Measurements from ENCODE around the gene CTLA4.

The CTLA4 gene

GRCh38 chr2:203840655-203841205, 26.8 kb upstream of the CTLA4 start:
- H3K27ac ChIP-seq (ENCODE audit: low read depth, low read length, poor library complexity, severe bottlenecking): no peak overlapping the region
- no peak for TF ChIP-seq CTCF (IDR thresholded peaks at IDR 0.05; ENCODE audit: low read length)
- TF ChIP-seq EZH2 (IDR thresholded peaks at IDR 0.05; ENCODE audit: borderline replicate concordance, low read length): no peak

GRCh38 chr2:203841654-203842053, 25.9 kb upstream of the CTLA4 start:
- H3F3A ChIP-seq (ENCODE audit: insufficient read depth, low read length): no peaks in the 10 kb centered on the region
- H3K9ac ChIP-seq (ENCODE audit: low read length): no peak overlapping the region
- no peaks in the 10 kb centered on the region for H3K27me3 ChIP-seq (ENCODE audit: insufficient read depth, low read length)
- H3K4me1 ChIP-seq (ENCODE audit: insufficient read depth, low read length, severe bottlenecking): no peaks in the 10 kb centered on the region
- H3K36me3 ChIP-seq (ENCODE audit: insufficient read depth, low read length): no peaks in the 10 kb centered on the region
- H3K4me3 ChIP-seq (ENCODE audit: low read depth, low read length, poor library complexity, severe bottlenecking): no peak overlapping the region
- H3K9me3 ChIP-seq (ENCODE audit: low read length): no peaks in the 10 kb centered on the region
- H4K20me1 ChIP-seq (ENCODE audit: insufficient read depth, low read length): no peaks in the 10 kb centered on the region
- no peak overlapping the region for H2AFZ ChIP-seq (ENCODE audit: low read length)
- H3K4me2 ChIP-seq (ENCODE audit: low read length): no peak overlapping the region
- no peak for TF ChIP-seq CTCF (IDR thresholded peaks at IDR 0.05; ENCODE audit: low read length)
- no peak for TF ChIP-seq EZH2 (IDR thresholded peaks at IDR 0.05; ENCODE audit: borderline replicate concordance, low read length)
- H3K27ac ChIP-seq (ENCODE audit: low read depth, low read length, poor library complexity, severe bottlenecking): no peak overlapping the region
- no peaks in the 10 kb centered on the region for H3K9me2 ChIP-seq (ENCODE audit: low read depth, low read length)
- no peaks in the 10 kb centered on the region for H3K79me2 ChIP-seq (ENCODE audit: insufficient read depth, low read length)

More at GRCh38 chr2:203840655-203841205, 26.8 kb upstream of the CTLA4 start:
- no peak overlapping the region for H2AFZ ChIP-seq (ENCODE audit: low read length)
- no peaks in the 10 kb centered on the region for H3K4me1 ChIP-seq (ENCODE audit: insufficient read depth, low read length, severe bottlenecking)
- H3K9me3 ChIP-seq (ENCODE audit: low read length): no peaks in the 10 kb centered on the region
- H4K20me1 ChIP-seq (ENCODE audit: insufficient read depth, low read length): no peaks in the 10 kb centered on the region
- no peaks in the 10 kb centered on the region for H3K79me2 ChIP-seq (ENCODE audit: insufficient read depth, low read length)
- H3K4me3 ChIP-seq (ENCODE audit: low read depth, low read length, poor library complexity, severe bottlenecking): no peak overlapping the region
- H3K36me3 ChIP-seq (ENCODE audit: insufficient read depth, low read length): no peaks in the 10 kb centered on the region
- H3K9ac ChIP-seq (ENCODE audit: low read length): no peak overlapping the region
- no peaks in the 10 kb centered on the region for H3K27me3 ChIP-seq (ENCODE audit: insufficient read depth, low read length)
- H3K4me2 ChIP-seq (ENCODE audit: low read length): no peak overlapping the region
- H3K9me2 ChIP-seq (ENCODE audit: low read depth, low read length): no peaks in the 10 kb centered on the region
- no peaks in the 10 kb centered on the region for H3F3A ChIP-seq (ENCODE audit: insufficient read depth, low read length)

GRCh38 chr2:203842373-203842772, 25.2 kb upstream of the CTLA4 start:
- no peak overlapping the region for H3K27ac ChIP-seq (ENCODE audit: low read depth, low read length, poor library complexity, severe bottlenecking)
- H2AFZ ChIP-seq (ENCODE audit: low read length): no peak overlapping the region
- H3K9me3 ChIP-seq (ENCODE audit: low read length): no peaks in the 10 kb centered on the region
- H3K4me2 ChIP-seq (ENCODE audit: low read length): no peak overlapping the region
- H3K4me1 ChIP-seq (ENCODE audit: insufficient read depth, low read length, severe bottlenecking): no peaks in the 10 kb centered on the region
- no peak overlapping the region for H3K4me3 ChIP-seq (ENCODE audit: low read depth, low read length, poor library complexity, severe bottlenecking)
- TF ChIP-seq CTCF (IDR thresholded peaks at IDR 0.05; ENCODE audit: low read length) (no peak), EZH2 (IDR thresholded peaks at IDR 0.05; ENCODE audit: borderline replicate concordance, low read length) (no peak)
- no peak overlapping the region for H3K9ac ChIP-seq (ENCODE audit: low read length)
- H3K9me2 ChIP-seq (ENCODE audit: low read depth, low read length): no peaks in the 10 kb centered on the region
- no peaks in the 10 kb centered on the region for H4K20me1 ChIP-seq (ENCODE audit: insufficient read depth, low read length)
- H3K79me2 ChIP-seq (ENCODE audit: insufficient read depth, low read length): no peaks in the 10 kb centered on the region
- H3F3A ChIP-seq (ENCODE audit: insufficient read depth, low read length): no peaks in the 10 kb centered on the region
- H3K27me3 ChIP-seq (ENCODE audit: insufficient read depth, low read length): no peaks in the 10 kb centered on the region
- no peaks in the 10 kb centered on the region for H3K36me3 ChIP-seq (ENCODE audit: insufficient read depth, low read length)

Measured in OCI-LY1 (cell line).